CD4-positive, alpha-beta T cell (primary cell): ENCODE measurements around the gene DDA1. TPM values are rescaled to one million over a fixed set of nuclear protein-coding genes. Genes with fewer than 3 reads are reported as not detected.

Source experiments
- ATAC-seq: fragments of 200-7000 bp; cut with Tn5 transposase; one replicate; pipeline ENCODE4 v1.10.0; 2022; ENCODE audit warnings: mild to moderate bottlenecking; ENCODE audit not compliant: poor library complexity
- CTCF ChIA-PET: fragments of 350-600 bp; sonication (Branson Sonifier 250); formaldehyde crosslinking; loops from one replicate; lab custom pipeline; 2021; ENCODE audit warnings: antibody characterized with exemption, inconsistent platforms; lab: Charles Lee
- POLR2A ChIA-PET: fragments of 350-600 bp; sonication (Branson Sonifier 250); formaldehyde crosslinking; loops from one replicate; lab custom pipeline; 2021; ENCODE audit warnings: antibody characterized with exemption, inconsistent platforms; lab: Charles Lee
- DNase-seq, 14 experiments: peaks; one replicate each; pipeline ENCODE4 v3.0.0-alpha.2; 2013 to 2020; ENCODE audit warnings: mixed read lengths in 2 of 14
- H3K27ac ChIP-seq, 2 donors: one replicate each; pipeline versions ENCODE4 v1.5.1 to v1.7.0; 2013; ENCODE audit warnings: low read length in 2 of 2, low read depth in 1 of 2, mild to moderate bottlenecking in 1 of 2
- H3K27me3 ChIP-seq, 2 experiments: 1 replicate in 1 of 2; 2 replicates in 1 of 2; pipeline versions ENCODE4 v1.6.1 to v1.7.0; 2013; ENCODE audit warnings: low read length in 2 of 2, control low read depth in 1 of 2, mild to moderate bottlenecking in 1 of 2, moderate library complexity in 1 of 2; ENCODE audit not compliant: insufficient read depth in 2 of 2, control insufficient read depth in 1 of 2
- H3K36me3 ChIP-seq: one replicate; pipeline ENCODE4 v1.6.1; 2013; ENCODE audit warnings: low read length, control low read depth; ENCODE audit not compliant: insufficient read depth
- H3K4me1 ChIP-seq: one replicate; pipeline ENCODE4 v1.6.1; 2013; ENCODE audit warnings: low read length, control low read depth; ENCODE audit not compliant: insufficient read depth
- H3K4me3 ChIP-seq: one replicate; pipeline ENCODE4 v1.5.1; 2013; ENCODE audit warnings: mild to moderate bottlenecking, low read length, moderate library complexity
- H3K9me3 ChIP-seq, 2 experiments: 1 replicate in 1 of 2; 2 replicates in 1 of 2; pipeline versions ENCODE4 v1.6.1 to v1.7.0; 2013; ENCODE audit warnings: low read length in 2 of 2, mild to moderate bottlenecking in 2 of 2, control low read depth in 1 of 2, moderate library complexity in 1 of 2; ENCODE audit not compliant: control insufficient read depth in 1 of 2, insufficient read depth in 1 of 2
- H3K27ac Mint-ChIP-seq: one replicate; pipeline ENCODE4 v1.8.0; 2020; ENCODE audit warnings: mixed read lengths
- H3K27me3 Mint-ChIP-seq: one replicate; pipeline ENCODE4 v1.8.0; 2021; ENCODE audit warnings: mixed read lengths
- H3K36me3 Mint-ChIP-seq: one replicate; pipeline ENCODE4 v1.8.0; 2021; ENCODE audit warnings: low read depth, mixed read lengths
- H3K4me1 Mint-ChIP-seq: one replicate; pipeline ENCODE4 v1.8.0; 2021; ENCODE audit warnings: low read depth, mixed read lengths
- H3K4me3 Mint-ChIP-seq: one replicate; pipeline ENCODE4 v1.8.0; 2020; ENCODE audit warnings: mild to moderate bottlenecking, mixed read lengths
- H3K9me3 Mint-ChIP-seq: one replicate; pipeline ENCODE4 v1.8.0; 2020; ENCODE audit warnings: mixed read lengths
- CTCF ChIP-seq: fragments of 200-600 bp; IDR thresholded peaks from one replicate; pipeline ENCODE4 v1.8.0; 2022; ENCODE audit warnings: antibody characterized with exemption, mild to moderate bottlenecking
- intact Hi-C, 2 experiments: fragments of 100-400 bp; cut with DNase I in 1 of 2; cut with micrococcal nuclease in 1 of 2; formaldehyde crosslinking; loops; one replicate each; pipeline versions ENCODE4 v1.15.1 to v1.9.0; 2023 to 2025; cut with DNase I, micrococcal nuclease
- total RNA-seq, 174 experiments: library from RNA in 2 of 174; stranded (reverse) in 2 of 174; gene quantifications; one replicate each; pipeline ENCODE4 v1.2.3 and lab custom pipeline; 2021 to 2026

The DDA1 gene
- total RNA-seq, 2 experiments from 2014 or later: 41.4 to 43.4 TPM

GRCh38 chr19:17266026-17266425 is 43.3 kb upstream of the DDA1 start:
- Mint-ChIP-seq H3K4me3 (no peak overlapping the region), H3K27me3 (no peaks in the 10 kb centered on the region), H3K36me3 (peaks cover 24% of the 10 kb centered on the region), H3K4me1 (peaks cover 15% of the 10 kb centered on the region), H3K9me3 (no peaks in the 10 kb centered on the region), H3K27ac (no peak overlapping the region)
- Histone ChIP-seq H3K9me3 (no peaks in the 10 kb centered on the region), H3K27me3 (no peaks in the 10 kb centered on the region), H3K27ac (no peak overlapping the region), H3K4me3 (no peak overlapping the region), H3K4me1 (peaks cover 40% of the 10 kb centered on the region), H3K36me3 (peaks cover 9% of the 10 kb centered on the region)
- ChIA-PET CTCF (interaction anchor here (1.1 to 1.9 kb wide), 4 partner anchors 16 to 125 kb away, joined by 3 to 8 read pairs (median 5); no protein-coding TSS in a partner anchor), POLR2A (interaction anchor here (1.0 to 3.0 kb wide), 10 partner anchors 8 to 191 kb away, joined by 3 to 17 read pairs (median 6); partner anchors contain the start of genes ANKLE1, DDA1, HAUS8 and MVB12A)
- no peak for TF ChIP-seq CTCF
- intact Hi-C loops: loop anchor here (5.0 to 10.0 kb wide), 3 partner anchors 39 to 201 kb away; partner anchors contain the start of gene OCEL1 (in 1 of the 2)
- no peak for ATAC-seq
- no peak for DNase-seq

GRCh38 chr19:17266589-17266974 is 42.8 kb upstream of the DDA1 start:
- ChIA-PET CTCF (interaction anchor here (1.1 to 1.9 kb wide), 5 partner anchors 16 to 125 kb away, joined by 3 to 8 read pairs (median 5); no protein-coding TSS in a partner anchor), POLR2A (interaction anchor here (0.6 to 3.0 kb wide), 20 partner anchors 8 to 1653 kb away, joined by 3 to 24 read pairs (median 4); partner anchors contain the start of genes ANKLE1, COPE, DDA1 and DDX49)
- peak overlapping the region; percentile 69 for H3K27ac Mint-ChIP-seq
- H3K36me3 Mint-ChIP-seq: peaks cover 30% of the 10 kb centered on the region
- H3K27ac ChIP-seq: peak overlapping the region in 1 of 2 donors; percentile 13
- intact Hi-C loops: loop anchor here (5.0 to 10.0 kb wide), 3 partner anchors 39 to 201 kb away; partner anchors contain the start of gene OCEL1 (in 1 of the 2)
- ATAC-seq (no peak), DNase-seq (no peak)
- H3K4me3 ChIP-seq: peak overlapping the region; percentile 30
- peaks cover 39% of the 10 kb centered on the region for H3K4me1 ChIP-seq
- no peak for TF ChIP-seq CTCF
- peaks cover 15% of the 10 kb centered on the region for H3K36me3 ChIP-seq
- H3K27me3 ChIP-seq: no peaks in the 10 kb centered on the region
- H3K9me3 Mint-ChIP-seq: no peaks in the 10 kb centered on the region
- peaks cover 15% of the 10 kb centered on the region for H3K4me1 Mint-ChIP-seq
- no peaks in the 10 kb centered on the region for H3K27me3 Mint-ChIP-seq
- no peaks in the 10 kb centered on the region for H3K9me3 ChIP-seq
- peak overlapping the region; percentile 83 for H3K4me3 Mint-ChIP-seq

- Mint-ChIP-seq H3K4me1 (peaks cover 15% of the 10 kb centered on the region), H3K27ac (peak within 1 kb of the TSS; percentile 69), H3K9me3 (no peaks in the 10 kb centered on the region), H3K36me3 (peaks cover 35% of the 10 kb centered on the region), H3K4me3 (peak within 1 kb of the TSS; percentile 83), H3K27me3 (no peaks in the 10 kb centered on the region)
- peak; percentile 85 to 99 (median 92) for DNase-seq
- H3K27me3 ChIP-seq: no peaks in the 10 kb centered on the region
- H3K4me1 ChIP-seq: peaks cover 39% of the 10 kb centered on the region
- ChIA-PET POLR2A (interaction anchor here (0.6 to 3.0 kb wide), 21 partner anchors 7 to 1652 kb away, joined by 3 to 24 read pairs (median 4); partner anchors contain the start of genes ANKLE1, COPE, DDA1 and DDX49), CTCF (interaction anchor here (1.1 to 1.9 kb wide), 5 partner anchors 15 to 124 kb away, joined by 3 to 8 read pairs (median 5); no protein-coding TSS in a partner anchor)
- H3K4me3 ChIP-seq: peak within 1 kb of the TSS; percentile 84
- H3K27ac ChIP-seq: peak within 1 kb of the TSS; percentile 47 to 63
- H3K9me3 ChIP-seq: no peaks in the 10 kb centered on the region
- intact Hi-C loops: loop anchor here (1.0 to 10.0 kb wide), 6 partner anchors 40 to 200 kb away; partner anchors contain the start of genes DDA1 (in 1 of the 2), HAUS8 (in 1 of the 2), MYO9B (in 1 of the 2) and OCEL1 (in 1 of the 2)
- no peak for TF ChIP-seq CTCF
- peak; percentile 94 for ATAC-seq
- peaks cover 16% of the 10 kb centered on the region for H3K36me3 ChIP-seq
Observed at GRCh38 chr19:17266975-17267788, 42.2 kb upstream of the DDA1 start, which contains the start of gene BABAM1. BABAM1 (plus strand) TSS chr19:17267443; CDS start chr19:17268807, 1,364 bp downstream.
